HG03280 (cell line): Measurements from ENCODE around the gene OR10R2.
"Not testable (repeated sequence)": the region's sequence is repeated elsewhere in the genome, so short reads cannot be mapped to it uniquely, and the experiment has no call there.

Experiments used
- ATAC-seq: cut with Tn5 transposase; IDR thresholded peaks from one replicate; pipeline ENCODE4 v1.9.1; 2021; ENCODE audit warnings: mild to moderate bottlenecking, moderate library complexity; ENCODE audit not compliant: unreplicated experiment

Gene OR10R2

GRCh38 chr1:158471920-158472319 is at the start of gene OR10R2:
TSS of gene OR10R2 (plus strand) at chr1:158472220. CDS start at chr1:158472326, 106 bp downstream.
- ATAC-seq = no peak

GRCh38 chr1:158425027-158425426 is 47.0 kb upstream of the OR10R2 start:
- ATAC-seq = no peak

- ATAC-seq = no peak
Observed at GRCh38 chr1:158426137-158426536, 45.9 kb upstream of the OR10R2 start, which contains the start of gene OR10K2. TSS of gene OR10K2 (minus strand) at chr1:158426237. CDS start at chr1:158420866, 5,371 bp downstream.

GRCh38 chr1:158430163-158430562 is 41.9 kb upstream of the OR10R2 start:
- ATAC-seq = not testable (repeated sequence)

GRCh38 chr1:158434741-158435140 is 37.3 kb upstream of the OR10R2 start:
- no peak for ATAC-seq

GRCh38 chr1:158445376-158445775 is 26.6 kb upstream of the OR10R2 start:
- ATAC-seq = no peak

- ATAC-seq = no peak
Observed at GRCh38 chr1:158454537-158454936, 17.5 kb upstream of the OR10R2 start.

GRCh38 chr1:158457246-158457645 is 14.8 kb upstream of the OR10R2 start:
- ATAC-seq = no peak

GRCh38 chr1:158458263-158458662 is 13.8 kb upstream of the OR10R2 start:
- no peak for ATAC-seq

- no peak for ATAC-seq
Observed at GRCh38 chr1:158461534-158461933, 10.5 kb upstream of the OR10R2 start, which contains the start of gene OR10K1. TSS of gene OR10K1 (plus strand) at chr1:158461834. CDS start at chr1:158465562, 3,728 bp downstream.

GRCh38 chr1:158485455-158485854 is 13.4 kb downstream of the OR10R2 start:
- no peak for ATAC-seq

GRCh38 chr1:158491316-158491715 is 19.3 kb downstream of the OR10R2 start:
- ATAC-seq = no peak

GRCh38 chr1:158493054-158493453 is 21.0 kb downstream of the OR10R2 start:
- no peak for ATAC-seq

GRCh38 chr1:158494796-158495195 is 22.8 kb downstream of the OR10R2 start:
- no peak for ATAC-seq

GRCh38 chr1:158496374-158496773 is 24.4 kb downstream of the OR10R2 start:
- ATAC-seq = no peak

GRCh38 chr1:158506369-158506987 is 34.5 kb downstream of the OR10R2 start:
- ATAC-seq = no peak

- ATAC-seq = no peak
Observed at GRCh38 chr1:158507511-158507910, 35.5 kb downstream of the OR10R2 start.

- no peak for ATAC-seq
Observed at GRCh38 chr1:158509471-158510156, 37.6 kb downstream of the OR10R2 start.

- no peak for ATAC-seq
Observed at GRCh38 chr1:158516966-158517365, 44.9 kb downstream of the OR10R2 start.

- no peak for ATAC-seq
Observed at GRCh38 chr1:158520021-158520420, 48.0 kb downstream of the OR10R2 start.

- no peak for ATAC-seq
Observed at GRCh38 chr1:158520955-158521665, 49.1 kb downstream of the OR10R2 start.

GRCh38 chr1:158521666-158522058 is 49.6 kb downstream of the OR10R2 start:
- no peak for ATAC-seq
